Esophagus squamous epithelium (tissue), 5 donors: ENCODE results near the gene MTHFSD. TPM values are rescaled to one million over a fixed set of nuclear protein-coding genes. Genes with fewer than 3 reads are reported as not detected.

Experiments
- DNase-seq: peaks from one replicate; lab custom pipeline; 2025; lab: John Stamatoyannopoulos, UW
- H3K27ac ChIP-seq, 4 donors: fragments of 200-600 bp; sonication (generic); one replicate each; pipeline ENCODE4 v1.5.1; 2016 to 2019; ENCODE audit warnings: mild to moderate bottlenecking in 1 of 4
- H3K27me3 ChIP-seq, 4 donors: fragments of 200-600 bp; sonication (generic); 1 replicate in 3 of 4; 2 replicates in 1 of 4; pipeline versions ENCODE4 v1.5.1 to v1.6.0; 2017 to 2021; ENCODE audit warnings: antibody characterized with exemption in 1 of 4
- H3K36me3 ChIP-seq, 3 donors: fragments of 200-600 bp; sonication (generic); one replicate each; pipeline ENCODE4 v1.5.1; 2016 to 2019
- H3K4me1 ChIP-seq, 3 donors: fragments of 200-600 bp; sonication (generic); one replicate each; pipeline ENCODE4 v1.5.1; 2017 to 2019
- H3K4me3 ChIP-seq, 4 donors: fragments of 200-600 bp; sonication (generic); 1 replicate in 3 of 4; 2 replicates in 1 of 4; pipeline ENCODE4 v1.5.1; 2016 to 2019; ENCODE audit warnings: mild to moderate bottlenecking in 2 of 4, moderate library complexity in 1 of 4
- H3K9me3 ChIP-seq, 3 donors: fragments of 200-600 bp; sonication (generic); one replicate each; pipeline ENCODE4 v1.5.1; 2016 to 2019
- POLR2A ChIP-seq, 4 donors: fragments of 450-650 bp; IDR thresholded peaks; one replicate each; pipeline ENCODE4 v1.6.1; 2017; ENCODE audit warnings: antibody characterized with exemption in 4 of 4, mild to moderate bottlenecking in 4 of 4, moderate library complexity in 3 of 4
- WGBS, 2 donors: methylation state at CpG; one replicate each; pipeline ENCODE4 v1.1.5; 2018; 5-methylcytosine and 5-hydroxymethylcytosine counted together
- intact Hi-C: fragments of 100-400 bp; cut with DNase I; formaldehyde crosslinking; loops from one replicate; pipeline ENCODE4 v1.15.0; 2022
- total RNA-seq, 4 donors: library from RNA; depleted of rRNA; stranded (reverse); fragments of >200 nt; gene quantifications; one replicate each; pipeline ENCODE4 v1.1.0, GENCODE V29; 2016
- TF ChIP-seq, protein P1 (sequence below), 6 experiments: fragments of 450-650 bp in 4 of 6; fragments of 200-600 bp in 2 of 6; sonication (generic) in 2 of 6; IDR thresholded peaks; one replicate each; pipeline ENCODE4 v1.5.1; 2016 to 2019; ENCODE audit warnings: antibody characterized with exemption in 6 of 6, mild to moderate bottlenecking in 4 of 6, moderate library complexity in 4 of 6
- donor health status: DM: yes; HTN: yes; CAD: no.

Gene MTHFSD
- total RNA-seq, 4 donors from 2014 or later: 10.7 to 17.7 (median 14.8) TPM

DNA sequence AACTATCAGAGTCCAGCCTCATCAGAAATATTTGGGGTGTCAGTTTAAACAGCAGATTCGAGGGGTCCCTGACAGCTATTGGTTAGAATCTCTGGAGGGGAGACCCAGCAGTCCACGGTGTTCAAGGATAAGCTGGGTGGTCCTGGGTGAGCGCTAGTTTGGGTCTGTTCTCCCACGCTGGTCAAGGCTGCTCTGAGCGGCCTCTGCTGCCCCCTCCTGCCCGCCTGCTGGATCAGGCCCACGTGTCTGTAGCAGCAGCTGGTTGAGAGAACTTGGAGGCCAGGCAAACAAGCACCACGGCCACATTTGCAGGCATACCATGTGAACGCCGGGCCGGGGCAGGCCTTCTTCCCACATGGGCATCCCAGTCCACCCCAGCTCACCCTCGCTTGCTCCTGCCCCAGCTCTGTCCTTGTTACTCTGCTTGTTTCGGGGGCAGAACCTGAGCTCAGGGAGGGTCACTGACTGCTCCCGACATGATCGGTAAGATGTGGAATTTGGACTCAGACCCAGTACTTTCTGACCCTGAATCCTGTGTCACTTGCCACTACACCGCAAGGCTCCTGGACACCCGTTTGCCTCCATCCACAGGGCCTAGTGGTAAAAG lies 37.3 kb downstream of the MTHFSD start:
- Histone ChIP-seq H3K4me3 (peak overlapping the region in 2 of 4 donors; percentile 64 to 69), H3K36me3 (no peaks in the 10 kb centered on the region), H3K4me1 (peaks cover 14 to 45% (median 16%) of the 10 kb centered on the region in 3 donors), H3K9me3 (no peaks in the 10 kb centered on the region), H3K27me3 (peaks cover 0 to 99% (median 10%) of the 10 kb centered on the region in 4 donors), H3K27ac (peak overlapping the region; percentile 68 to 95 (median 89))
- intact Hi-C loops: loop anchor here (5.0 kb wide), 2 partner anchors 320 to 440 kb away; no protein-coding TSS in a partner anchor
- no peak for DNase-seq
- TF ChIP-seq, protein P1, sequence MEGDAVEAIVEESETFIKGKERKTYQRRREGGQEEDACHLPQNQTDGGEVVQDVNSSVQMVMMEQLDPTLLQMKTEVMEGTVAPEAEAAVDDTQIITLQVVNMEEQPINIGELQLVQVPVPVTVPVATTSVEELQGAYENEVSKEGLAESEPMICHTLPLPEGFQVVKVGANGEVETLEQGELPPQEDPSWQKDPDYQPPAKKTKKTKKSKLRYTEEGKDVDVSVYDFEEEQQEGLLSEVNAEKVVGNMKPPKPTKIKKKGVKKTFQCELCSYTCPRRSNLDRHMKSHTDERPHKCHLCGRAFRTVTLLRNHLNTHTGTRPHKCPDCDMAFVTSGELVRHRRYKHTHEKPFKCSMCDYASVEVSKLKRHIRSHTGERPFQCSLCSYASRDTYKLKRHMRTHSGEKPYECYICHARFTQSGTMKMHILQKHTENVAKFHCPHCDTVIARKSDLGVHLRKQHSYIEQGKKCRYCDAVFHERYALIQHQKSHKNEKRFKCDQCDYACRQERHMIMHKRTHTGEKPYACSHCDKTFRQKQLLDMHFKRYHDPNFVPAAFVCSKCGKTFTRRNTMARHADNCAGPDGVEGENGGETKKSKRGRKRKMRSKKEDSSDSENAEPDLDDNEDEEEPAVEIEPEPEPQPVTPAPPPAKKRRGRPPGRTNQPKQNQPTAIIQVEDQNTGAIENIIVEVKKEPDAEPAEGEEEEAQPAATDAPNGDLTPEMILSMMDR (IDR thresholded peaks at IDR 0.05): peak; percentile 24 to 73 (median 59)
- TF ChIP-seq POLR2A (IDR thresholded peaks at IDR 0.05): peak in 2 of 4 donors; percentile 12 to 28
- WGBS, 2 donors: 0% methylated on average over 1 of the region's 17 CpGs; no CpG with 5 or more reads in 1 of the 2 donors

DNA sequence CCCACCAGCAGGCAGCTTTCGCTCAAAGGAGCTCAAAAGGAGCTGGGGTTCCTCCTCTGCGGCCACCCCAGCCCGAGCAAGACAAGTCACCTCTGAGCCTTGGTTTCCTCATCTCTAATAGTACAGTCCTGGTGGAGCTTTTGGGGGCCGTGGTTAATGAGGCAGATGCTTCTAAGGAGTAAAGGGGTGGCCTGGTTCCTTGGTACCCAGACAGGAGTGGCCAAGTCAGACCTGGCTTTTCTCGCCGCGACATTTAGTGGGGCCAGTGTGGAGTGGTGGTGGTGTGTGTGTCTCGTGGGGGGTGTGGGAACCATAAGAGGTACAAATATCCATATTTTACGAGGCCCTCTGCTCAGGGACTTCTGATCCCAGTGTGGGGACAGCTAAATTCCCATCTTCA lies 38.0 kb downstream of the MTHFSD start:
- H3K4me1 ChIP-seq: peaks cover 14 to 49% (median 16%) of the 10 kb centered on the region in 3 donors
- H3K4me3 ChIP-seq: peak overlapping the region in 3 of 4 donors; percentile 63 to 69 (median 64)
- H3K27ac ChIP-seq: peak overlapping the region; percentile 68 to 95 (median 89)
- H3K9me3 ChIP-seq: no peaks in the 10 kb centered on the region
- intact Hi-C loops: loop anchor here (5.0 kb wide), 2 partner anchors 320 to 440 kb away; no protein-coding TSS in a partner anchor
- no peaks in the 10 kb centered on the region for H3K36me3 ChIP-seq
- TF ChIP-seq POLR2A (IDR thresholded peaks at IDR 0.05): no peak
- TF ChIP-seq, protein P1 (IDR thresholded peaks at IDR 0.05): no peak
- WGBS, 2 donors: 0 to 67% methylated on average over 1 to 3 of the region's 9 CpGs
- H3K27me3 ChIP-seq: peaks cover 0 to 99% (median 11%) of the 10 kb centered on the region in 4 donors
- no peak for DNase-seq

DNA sequence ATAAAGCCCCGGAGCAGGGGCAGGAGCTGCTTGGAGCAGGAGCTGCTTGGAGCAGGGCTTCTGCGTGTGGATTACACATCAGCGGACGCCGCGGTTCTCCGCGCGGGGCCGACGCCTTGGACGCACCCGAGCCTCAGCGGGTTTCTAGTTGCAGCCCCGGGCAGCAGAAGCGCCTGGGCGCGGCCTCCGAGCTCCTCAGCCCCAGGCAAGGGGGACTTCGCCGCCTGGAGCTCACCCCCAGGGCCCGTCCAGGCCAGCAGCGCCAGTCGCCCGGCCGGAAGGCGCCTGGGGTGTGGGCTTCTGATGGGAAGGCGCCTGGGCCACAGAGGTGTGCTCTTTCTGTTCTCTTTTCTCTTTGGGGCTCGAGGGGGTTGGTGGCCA lies 38.4 kb downstream of the MTHFSD start:
- TF ChIP-seq, protein P1 (IDR thresholded peaks at IDR 0.05): no peak
- TF ChIP-seq POLR2A (IDR thresholded peaks at IDR 0.05): no peak
- Histone ChIP-seq H3K4me1 (peaks cover 14 to 49% (median 16%) of the 10 kb centered on the region in 3 donors), H3K27me3 (peaks cover 0 to 99% (median 14%) of the 10 kb centered on the region in 4 donors), H3K4me3 (peak overlapping the region in 3 of 4 donors; percentile 63 to 69 (median 64)), H3K36me3 (no peaks in the 10 kb centered on the region), H3K27ac (peak overlapping the region; percentile 68 to 95 (median 89)), H3K9me3 (no peaks in the 10 kb centered on the region)
- no peak for DNase-seq
- intact Hi-C loops: loop anchor here (5.0 kb wide), 2 partner anchors 319 to 439 kb away; no protein-coding TSS in a partner anchor
- whole genome bisulfite sequencing, 2 donors: 17 to 37% methylated on average over 2 to 16 of the region's 29 CpGs

DNA sequence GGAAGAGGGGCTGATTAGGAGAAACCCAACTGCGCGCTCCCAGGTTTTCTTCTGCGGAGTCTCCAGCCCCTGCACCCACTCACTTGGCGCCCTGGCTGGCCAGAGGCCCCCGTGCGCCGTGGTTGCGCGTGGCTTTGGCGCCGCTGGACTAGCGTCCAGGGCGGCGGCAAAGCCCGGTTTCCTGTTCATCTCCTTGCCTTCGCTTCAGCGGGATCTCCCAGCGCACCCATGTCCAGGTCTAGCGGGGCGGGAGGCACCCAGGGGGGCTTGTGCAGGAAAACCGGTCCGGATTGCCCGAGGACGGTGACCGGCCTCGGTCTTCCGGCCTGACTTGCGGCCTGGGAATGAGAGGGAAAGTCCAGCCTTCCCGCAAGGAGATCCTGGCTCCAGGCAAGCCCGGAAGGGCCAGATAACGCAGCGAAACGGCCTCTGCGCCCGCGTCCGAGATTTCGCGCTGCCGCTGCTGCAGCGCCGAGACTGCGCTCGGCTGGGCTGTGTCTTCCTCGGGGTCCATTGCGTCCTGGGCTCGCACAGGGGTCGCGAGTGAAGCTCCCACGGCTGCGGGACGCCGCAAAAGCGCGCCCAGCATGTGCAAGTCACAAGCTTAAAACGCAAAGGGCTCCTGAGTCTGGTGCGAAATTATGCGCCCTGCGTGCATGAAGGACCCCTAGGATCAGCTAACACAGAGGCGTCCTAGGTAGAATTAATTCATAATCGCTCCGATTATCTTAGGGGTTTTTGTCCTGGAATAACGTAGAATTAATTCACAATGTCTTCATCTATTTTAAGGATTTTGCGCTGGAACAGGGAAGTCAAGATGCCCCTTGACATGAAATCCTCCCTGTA lies 39.0 kb downstream of the MTHFSD start:
- Histone ChIP-seq H3K27me3 (peaks cover 0 to 99% (median 15%) of the 10 kb centered on the region in 4 donors), H3K9me3 (no peaks in the 10 kb centered on the region), H3K4me1 (peaks cover 14 to 54% (median 16%) of the 10 kb centered on the region in 3 donors), H3K36me3 (no peaks in the 10 kb centered on the region), H3K4me3 (peak overlapping the region; percentile 21 to 69 (median 64)), H3K27ac (peak overlapping the region; percentile 68 to 95 (median 89))
- 14 to 32% methylated on average over 13 to 22 of the region's 64 CpGs for WGBS, 2 donors
- intact Hi-C loops: loop anchor here (5.0 kb wide), 2 partner anchors 319 to 439 kb away; no protein-coding TSS in a partner anchor
- no peak for TF ChIP-seq POLR2A (IDR thresholded peaks at IDR 0.05)
- TF ChIP-seq, protein P1 (IDR thresholded peaks at IDR 0.05): no peak
- DNase-seq: no peak
